PC-9 (cell line): Measurements from ENCODE around the gene DAPK2. TPM values are rescaled to one million over a fixed set of nuclear protein-coding genes. Genes with fewer than 3 reads are reported as not detected.

Experiments used
- BruUV-seq: library from RNA; stranded (reverse); fragments of 400-500 nt; replicated peaks from 2 replicates; lab custom pipeline; 2021; lab: Mats Ljungman, UMichigan
- CTCF ChIA-PET: fragments of 300-600 bp; sonication (Branson Sonifier 250); formaldehyde crosslinking; loops from one replicate; lab custom pipeline; 2022; ENCODE audit warnings: antibody characterized with exemption; lab: Charles Lee
- POLR2A ChIA-PET: fragments of 300-600 bp; sonication (Branson Sonifier 250); formaldehyde crosslinking; loops from one replicate; lab custom pipeline; 2022; ENCODE audit warnings: antibody characterized with exemption; ENCODE audit not compliant: unreplicated experiment; lab: Charles Lee
- DNase-seq, 2 experiments: peaks; one replicate each; pipeline versions ENCODE4 v3.0.0 to v3.0.0-alpha.2; 2015 to 2022; ENCODE audit warnings: mixed read lengths in 1 of 2
- H2AFZ ChIP-seq: fragments of 200-600 bp; sonication (generic); 2 replicates; pipeline ENCODE4 v1.8.1; 2017; ENCODE audit warnings: antibody characterized with exemption
- H3F3A ChIP-seq: fragments of 200-600 bp; sonication (generic); 2 replicates; pipeline ENCODE4 v1.8.1; 2017; ENCODE audit warnings: antibody characterized with exemption, mild to moderate bottlenecking, low read depth; ENCODE audit not compliant: insufficient read depth
- H3K27ac ChIP-seq: fragments of 200-600 bp; sonication (generic); 2 replicates; pipeline ENCODE4 v1.6.1; 2016; ENCODE audit warnings: mixed run types
- H3K27me3 ChIP-seq: fragments of 200-600 bp; sonication (generic); 2 replicates; pipeline ENCODE4 v1.6.1; 2016; ENCODE audit warnings: low read depth, mixed run types; ENCODE audit not compliant: insufficient read depth
- H3K36me3 ChIP-seq: fragments of 200-600 bp; sonication (generic); 2 replicates; pipeline ENCODE4 v1.6.1; 2016; ENCODE audit warnings: low read depth, mixed run types
- H3K4me1 ChIP-seq: fragments of 200-600 bp; sonication (generic); replicated peaks from 2 replicates; pipeline ENCODE4 v1.6.1; 2016; ENCODE audit warnings: mixed run types; ENCODE audit not compliant: insufficient read depth
- H3K4me2 ChIP-seq: fragments of 200-600 bp; sonication (generic); 2 replicates; pipeline ENCODE4 v1.6.1; 2017; ENCODE audit warnings: mixed run types
- H3K4me3 ChIP-seq: fragments of 200-600 bp; sonication (generic); 2 replicates; pipeline ENCODE4 v1.6.1; 2016; ENCODE audit warnings: mixed run types
- H3K79me2 ChIP-seq: fragments of 200-600 bp; sonication (generic); 2 replicates; pipeline ENCODE4 v1.6.1; 2017; ENCODE audit warnings: low read depth, mixed run types
- H3K9me2 ChIP-seq: fragments of 200-600 bp; sonication (generic); 2 replicates; pipeline ENCODE4 v1.8.1; 2017; ENCODE audit warnings: mild to moderate bottlenecking; ENCODE audit not compliant: insufficient read depth
- H3K9me3 ChIP-seq: fragments of 200-600 bp; sonication (generic); 2 replicates; pipeline ENCODE4 v1.8.1; 2016; ENCODE audit warnings: low read depth; ENCODE audit not compliant: insufficient read depth
- H4K20me1 ChIP-seq: fragments of 200-600 bp; sonication (generic); 2 replicates; pipeline ENCODE4 v1.8.1; 2017; ENCODE audit not compliant: insufficient read depth
- CTCF ChIP-seq: fragments of 200-600 bp; sonication (generic); conservative IDR thresholded peaks from 2 replicates; pipeline ENCODE4 v1.6.1; 2017; ENCODE audit warnings: mixed run types, antibody characterized with exemption, mild to moderate bottlenecking, moderate library complexity
- EZH2 ChIP-seq: fragments of 200-600 bp; sonication (generic); IDR thresholded peaks from 2 replicates; pipeline ENCODE4 v1.8.0; 2017; ENCODE audit warnings: antibody characterized with exemption, low read depth
- intact Hi-C: fragments of 100-400 bp; cut with micrococcal nuclease; formaldehyde crosslinking; loops from one replicate; pipeline ENCODE4 v1.10.0; 2022; ENCODE audit not compliant: unreplicated experiment
- total RNA-seq: library from RNA; stranded (reverse); gene quantifications from 2 replicates; pipeline ENCODE4 v1.2.3, GENCODE V29; 2021

The DAPK2 gene
- total RNA-seq, 1 experiment from 2014 or later = 11.0 TPM

- intact Hi-C loops = no loop called here
Observed at GRCh38 chr15:64016257-64016656, 30.0 kb downstream of the DAPK2 start.

GRCh38 chr15:64014995-64015394, 31.3 kb downstream of the DAPK2 start:
- H3K4me1 ChIP-seq = peaks cover 76% of the 10 kb centered on the region
- ChIA-PET CTCF (no interaction called here), POLR2A (no interaction called here)

More at GRCh38 chr15:64016257-64016656, 30.0 kb downstream of the DAPK2 start:
- POLR2A ChIA-PET = no interaction called here
- Histone ChIP-seq H3K4me1 (peaks cover 76% of the 10 kb centered on the region), H3K9me3 (no peaks in the 10 kb centered on the region), H3K4me2 (peak overlapping the region; percentile 62; the same call in 1 of the 2 replicates), H3K79me2 (no peaks in the 10 kb centered on the region), H3K27ac (no peak overlapping the region), H4K20me1 (no peaks in the 10 kb centered on the region), H3F3A (peaks cover 54% of the 10 kb centered on the region), H2AFZ (no peak overlapping the region), H3K36me3 (no peaks in the 10 kb centered on the region), H3K27me3 (no peaks in the 10 kb centered on the region), H3K9me2 (no peaks in the 10 kb centered on the region), H3K4me3 (no peak overlapping the region)
- TF ChIP-seq EZH2 (no peak), CTCF (no peak)
- CTCF ChIA-PET = no interaction called here
- no TSS peak for BruUV-seq
- no peak for DNase-seq

More at GRCh38 chr15:64014995-64015394, 31.3 kb downstream of the DAPK2 start:
- Histone ChIP-seq H3K4me3 (no peak overlapping the region), H3K9me2 (no peaks in the 10 kb centered on the region), H3F3A (peaks cover 51% of the 10 kb centered on the region), H3K27ac (no peak overlapping the region), H2AFZ (no peak overlapping the region), H3K36me3 (no peaks in the 10 kb centered on the region), H3K4me2 (no peak overlapping the region), H4K20me1 (no peaks in the 10 kb centered on the region), H3K79me2 (no peaks in the 10 kb centered on the region), H3K9me3 (no peaks in the 10 kb centered on the region), H3K27me3 (no peaks in the 10 kb centered on the region)
- intact Hi-C loops = loop anchor here (5.0 kb wide), 2 partner anchors 32 to 68 kb away; partner anchors contain the start of gene DAPK2
- no peak for DNase-seq
- no peak for TF ChIP-seq EZH2
- TF ChIP-seq CTCF = no peak
- no TSS peak for BruUV-seq
